LHCN-M2 (cell line): ENCODE data around the gene NCAPG2. TPM values are rescaled to one million over a fixed set of nuclear protein-coding genes. Genes with fewer than 3 reads are reported as not detected.
"Not testable (repeated sequence)": the region's sequence is repeated elsewhere in the genome, so short reads cannot be mapped to it uniquely, and the experiment has no call there.

ENCODE experiments used
- DNase-seq: peaks from one replicate; pipeline ENCODE4 v3.0.0-alpha.2; 2012; ENCODE audit warnings: low read depth
- total RNA-seq: library from RNA; depleted of rRNA; stranded (reverse); fragments of >200 nt; gene quantifications from 2 replicates; pipeline ENCODE4 v1.2.3, GENCODE V29; 2014

The NCAPG2 gene
- total RNA-seq, 1 experiment from 2014 or later: 83.5 TPM

GRCh38 chr7:158706710-158707590, 2.3 kb upstream of the NCAPG2 start:
- no peak for DNase-seq

- DNase-seq: no peak
Measured at GRCh38 chr7:158706273-158706704, 1.7 kb upstream of the NCAPG2 start.

- no peak for DNase-seq
Measured at GRCh38 chr7:158705234-158705850, 738 bp upstream of the NCAPG2 start.

GRCh38 chr7:158703679-158704523, 703 bp downstream of the NCAPG2 start:
- DNase-seq: not testable (repeated sequence)

- DNase-seq: no peak
Measured at GRCh38 chr7:158702944-158703343, 1.7 kb downstream of the NCAPG2 start.

GRCh38 chr7:158702196-158702595, 2.4 kb downstream of the NCAPG2 start:
- DNase-seq: no peak

GRCh38 chr7:158700008-158700407, 4.6 kb downstream of the NCAPG2 start:
- DNase-seq: no peak

GRCh38 chr7:158699341-158699740, 5.3 kb downstream of the NCAPG2 start:
- no peak for DNase-seq

GRCh38 chr7:158698657-158699195, 5.9 kb downstream of the NCAPG2 start:
- no peak for DNase-seq

GRCh38 chr7:158697597-158697996, 7.0 kb downstream of the NCAPG2 start:
- not testable (repeated sequence) for DNase-seq

- peak; percentile 77 for DNase-seq
Measured at GRCh38 chr7:158695726-158696452, 8.7 kb downstream of the NCAPG2 start.

- DNase-seq: no peak
Measured at GRCh38 chr7:158695056-158695455, 9.5 kb downstream of the NCAPG2 start.

- DNase-seq: no peak
Measured at GRCh38 chr7:158694650-158695049, 10.0 kb downstream of the NCAPG2 start.

GRCh38 chr7:158689488-158689887, 15.1 kb downstream of the NCAPG2 start:
- no peak for DNase-seq

- DNase-seq: no peak
Measured at GRCh38 chr7:158687406-158687805, 17.2 kb downstream of the NCAPG2 start.

- DNase-seq: peak; percentile 60
Measured at GRCh38 chr7:158685693-158686092, 18.9 kb downstream of the NCAPG2 start.

GRCh38 chr7:158684329-158684728, 20.3 kb downstream of the NCAPG2 start:
- DNase-seq: peak; percentile 39

- peak; percentile 38 for DNase-seq
Measured at GRCh38 chr7:158683541-158683940, 21.1 kb downstream of the NCAPG2 start.

GRCh38 chr7:158682456-158682855, 22.1 kb downstream of the NCAPG2 start:
- DNase-seq: peak; percentile 37

- no peak for DNase-seq
Measured at GRCh38 chr7:158680754-158681153, 23.9 kb downstream of the NCAPG2 start.

- DNase-seq: peak; percentile 39
Measured at GRCh38 chr7:158676906-158677305, 27.7 kb downstream of the NCAPG2 start.
